Activated T-helper 1 cell treated with Interleukin-2 at 50 U/mL for 16 hours (primary cell): Measurements from ENCODE around the gene RNF186.
"Not testable (repeated sequence)": the region's sequence is repeated elsewhere in the genome, so short reads cannot be mapped to it uniquely, and the experiment has no call there.

Source experiments
- DNase-seq: peaks from one replicate; pipeline ENCODE4 v3.0.0-alpha.2; 2020; ENCODE audit warnings: low read depth

The RNF186 gene, protein sequence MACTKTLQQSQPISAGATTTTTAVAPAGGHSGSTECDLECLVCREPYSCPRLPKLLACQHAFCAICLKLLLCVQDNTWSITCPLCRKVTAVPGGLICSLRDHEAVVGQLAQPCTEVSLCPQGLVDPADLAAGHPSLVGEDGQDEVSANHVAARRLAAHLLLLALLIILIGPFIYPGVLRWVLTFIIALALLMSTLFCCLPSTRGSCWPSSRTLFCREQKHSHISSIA

GRCh38 chr1:19814681-19815503, at the start of gene RNF186:
Gene RNF186 (minus strand): TSS chr1:19815283. CDS start chr1:19815101, 182 bp downstream.
- no peak for DNase-seq

GRCh38 chr1:19864570-19865160, 49.6 kb upstream of the RNF186 start:
- DNase-seq: no peak

- no peak for DNase-seq
These were observed 47.9 kb upstream of the RNF186 start for GRCh38 chr1:19862944-19863343.

DNA sequence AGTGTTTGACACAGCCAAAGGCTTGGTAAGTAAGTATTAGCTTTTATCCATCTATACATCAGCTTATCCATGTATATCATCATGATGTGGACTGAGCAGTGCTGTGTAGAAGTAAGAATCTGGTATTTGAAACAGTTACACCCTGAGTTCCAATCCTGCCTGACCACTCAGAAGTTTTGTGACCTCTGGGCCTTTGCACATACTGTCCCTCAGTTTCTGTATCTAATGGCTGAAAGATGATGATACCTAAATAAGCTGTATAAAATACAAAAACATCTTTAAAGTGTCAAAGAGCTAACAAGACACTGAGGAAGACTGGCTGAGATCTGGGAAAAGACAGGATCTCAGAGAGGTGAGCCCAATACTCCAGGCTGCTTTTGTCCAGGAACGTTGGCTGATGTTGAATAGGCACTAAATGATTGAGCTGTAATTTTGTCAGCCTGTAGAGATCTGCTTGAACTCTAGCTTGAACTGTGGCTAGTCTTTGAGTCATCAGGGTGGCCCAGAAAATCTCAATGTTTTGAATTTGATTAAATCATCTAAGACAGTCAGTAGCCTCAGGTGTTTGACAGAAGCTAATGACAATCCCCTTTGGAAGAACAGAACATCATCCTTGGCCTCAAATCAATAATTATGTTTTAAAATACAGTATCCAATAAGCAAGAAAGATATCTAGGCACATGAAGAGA, 46.9 kb upstream of the RNF186 start:
- DNase-seq: no peak

- DNase-seq: no peak
These were observed 46.0 kb upstream of the RNF186 start for GRCh38 chr1:19861034-19861433.

DNA sequence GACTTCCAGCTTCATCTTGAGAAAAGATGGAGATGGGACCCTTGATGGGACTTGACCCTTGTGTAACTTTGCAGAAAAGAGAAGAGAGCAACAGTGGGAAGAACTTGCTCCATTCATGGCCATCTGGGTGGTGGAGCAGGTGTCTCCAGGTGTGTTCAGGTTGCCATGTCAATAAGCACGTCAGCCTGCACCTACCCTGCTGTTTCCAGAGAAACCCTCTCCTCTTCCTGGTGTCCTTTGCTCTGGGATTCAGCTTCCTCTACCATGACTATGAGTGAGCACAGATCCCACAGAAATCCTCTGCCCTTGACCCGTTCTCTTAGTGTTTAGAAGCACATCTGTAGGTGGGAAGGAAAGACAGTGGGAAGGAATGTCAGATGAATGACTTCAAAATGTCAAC, 45.3 kb upstream of the RNF186 start:
- no peak for DNase-seq

DNA sequence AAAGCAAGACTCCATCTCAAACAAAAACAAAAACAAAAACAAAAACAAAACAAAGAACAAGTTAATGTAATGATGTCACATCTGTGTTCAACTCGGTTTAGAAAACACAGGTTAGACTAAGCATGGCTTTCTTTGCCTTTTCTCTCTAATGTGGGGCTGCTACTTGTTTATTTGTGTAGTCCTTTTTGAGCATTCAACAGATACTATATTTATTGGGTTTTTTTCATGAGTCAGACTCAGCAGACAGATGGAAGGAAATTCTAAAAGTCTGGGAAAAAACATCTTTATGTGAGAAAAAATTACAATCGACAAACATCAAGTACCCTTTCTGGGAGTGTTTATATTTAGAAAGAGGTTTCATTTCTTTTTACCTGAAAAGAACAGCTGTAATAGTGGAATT, 44.8 kb upstream of the RNF186 start:
- no peak for DNase-seq

DNA sequence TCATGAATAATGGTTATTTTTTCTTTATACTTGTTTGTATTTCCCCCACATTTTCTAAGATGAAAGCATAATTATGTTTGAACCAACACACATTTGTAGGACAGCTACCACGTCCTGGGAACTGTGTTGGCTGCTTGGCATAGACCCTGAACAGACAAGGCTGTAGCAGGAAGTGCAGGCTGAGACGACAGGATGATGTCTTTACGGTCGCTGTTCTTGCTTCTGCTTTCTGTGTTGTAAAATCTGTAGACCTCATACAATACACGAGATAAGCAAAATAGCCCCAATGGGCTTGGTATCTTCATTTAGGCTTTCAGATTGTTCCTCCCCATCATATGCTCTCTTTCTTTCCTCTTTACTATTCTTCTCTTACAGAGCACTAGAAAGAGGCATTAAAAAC, 43.8 kb upstream of the RNF186 start:
- no peak for DNase-seq

GRCh38 chr1:19854866-19855265, 39.8 kb upstream of the RNF186 start:
- DNase-seq: no peak

DNA sequence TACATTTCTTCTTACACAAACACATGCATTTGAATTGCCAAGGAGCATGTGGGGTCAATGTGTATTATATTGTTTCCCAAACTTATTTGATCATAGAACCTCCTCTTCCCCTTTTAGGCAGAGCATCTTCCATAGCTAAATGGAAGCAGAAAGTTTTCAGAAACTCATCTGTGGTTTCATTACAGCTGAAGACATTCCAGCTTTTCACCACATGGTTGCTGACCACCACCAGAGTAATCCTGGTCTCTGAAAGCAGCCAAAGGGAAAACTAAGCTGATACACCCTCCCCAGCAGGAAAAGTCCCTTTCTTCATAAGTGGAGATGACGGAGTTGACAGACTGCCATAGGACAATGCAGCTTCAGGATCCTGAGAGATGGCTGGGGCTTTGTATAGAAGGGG, 37.0 kb upstream of the RNF186 start:
- DNase-seq: no peak

GRCh38 chr1:19850214-19850613, 35.1 kb upstream of the RNF186 start:
- no peak for DNase-seq

DNA sequence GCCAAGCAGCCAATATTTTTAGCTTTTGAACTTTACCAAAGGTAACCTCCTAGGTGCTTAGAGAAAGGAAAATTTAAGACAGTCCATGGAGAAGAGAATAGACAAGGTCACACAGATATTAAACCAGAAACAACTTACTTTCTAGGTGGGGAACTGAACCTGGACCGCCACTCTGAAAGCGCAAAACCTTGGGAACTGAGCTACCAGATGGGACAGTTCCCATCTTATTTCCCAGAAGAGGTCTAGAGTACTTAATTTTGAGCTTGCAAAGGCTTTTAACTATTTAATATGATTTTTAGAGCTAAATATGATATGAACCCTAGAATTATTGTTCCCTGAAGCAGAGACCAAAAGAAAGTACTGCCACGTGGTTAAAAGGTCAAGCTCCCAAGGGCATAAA, 34.2 kb upstream of the RNF186 start:
- not testable (repeated sequence) for DNase-seq

DNA sequence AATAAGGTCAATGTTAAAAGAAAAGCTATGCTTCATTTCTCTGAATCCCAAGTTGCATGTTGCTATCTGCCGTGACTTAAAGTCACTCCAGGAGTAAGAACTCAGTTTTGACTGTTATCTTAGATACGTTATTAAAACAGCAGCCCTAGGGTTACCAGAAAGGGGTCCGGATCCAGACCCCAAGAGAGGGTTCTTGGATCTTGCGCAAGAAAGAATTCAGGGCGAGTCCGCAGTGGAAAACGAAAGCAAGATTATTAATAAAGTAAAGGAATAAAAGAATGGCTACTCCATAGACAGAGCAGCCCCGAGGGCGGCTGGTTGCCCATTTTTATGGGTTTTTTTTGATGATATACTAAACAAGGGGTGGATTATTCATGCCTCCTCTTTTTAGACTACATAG, 32.3 kb upstream of the RNF186 start:
- DNase-seq: not testable (repeated sequence)

DNA sequence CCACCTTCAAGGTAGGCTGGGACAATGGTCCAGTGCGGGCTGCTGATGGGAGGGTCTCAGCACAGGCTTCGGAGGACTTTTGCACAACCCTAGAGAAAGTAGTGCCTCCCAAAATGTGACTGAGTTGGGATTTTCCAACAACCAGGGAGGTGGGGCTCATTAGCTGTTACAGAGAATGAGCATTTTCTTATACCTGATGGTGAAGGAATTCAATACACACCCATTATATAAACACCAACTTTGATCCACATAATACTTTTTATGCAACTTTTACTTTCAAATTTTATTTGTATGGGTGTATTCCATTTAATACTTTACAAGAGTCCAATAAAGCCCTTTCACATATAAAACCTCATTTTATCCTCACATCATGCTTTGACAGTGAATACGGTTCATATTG, 31.3 kb upstream of the RNF186 start:
- no peak for DNase-seq

DNA sequence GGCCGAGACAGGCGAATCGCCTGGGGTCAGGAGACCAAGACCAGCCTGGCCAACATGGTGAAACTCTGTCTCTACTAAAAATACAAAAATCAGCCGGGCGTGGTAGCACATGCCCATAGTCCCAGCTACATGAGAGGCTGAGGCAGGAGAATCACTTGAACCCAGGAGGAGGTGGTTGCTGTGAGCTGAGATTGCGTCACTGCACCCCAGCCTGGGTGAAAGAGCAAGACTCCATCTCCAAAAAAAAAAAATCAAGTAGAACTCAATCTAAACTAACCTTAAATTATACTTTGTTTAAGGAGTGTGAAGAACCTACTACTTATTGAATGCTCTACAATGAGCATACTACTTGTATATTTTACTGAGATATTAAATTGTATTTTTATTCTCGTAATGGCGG, 30.5 kb upstream of the RNF186 start:
- no peak for DNase-seq

DNA sequence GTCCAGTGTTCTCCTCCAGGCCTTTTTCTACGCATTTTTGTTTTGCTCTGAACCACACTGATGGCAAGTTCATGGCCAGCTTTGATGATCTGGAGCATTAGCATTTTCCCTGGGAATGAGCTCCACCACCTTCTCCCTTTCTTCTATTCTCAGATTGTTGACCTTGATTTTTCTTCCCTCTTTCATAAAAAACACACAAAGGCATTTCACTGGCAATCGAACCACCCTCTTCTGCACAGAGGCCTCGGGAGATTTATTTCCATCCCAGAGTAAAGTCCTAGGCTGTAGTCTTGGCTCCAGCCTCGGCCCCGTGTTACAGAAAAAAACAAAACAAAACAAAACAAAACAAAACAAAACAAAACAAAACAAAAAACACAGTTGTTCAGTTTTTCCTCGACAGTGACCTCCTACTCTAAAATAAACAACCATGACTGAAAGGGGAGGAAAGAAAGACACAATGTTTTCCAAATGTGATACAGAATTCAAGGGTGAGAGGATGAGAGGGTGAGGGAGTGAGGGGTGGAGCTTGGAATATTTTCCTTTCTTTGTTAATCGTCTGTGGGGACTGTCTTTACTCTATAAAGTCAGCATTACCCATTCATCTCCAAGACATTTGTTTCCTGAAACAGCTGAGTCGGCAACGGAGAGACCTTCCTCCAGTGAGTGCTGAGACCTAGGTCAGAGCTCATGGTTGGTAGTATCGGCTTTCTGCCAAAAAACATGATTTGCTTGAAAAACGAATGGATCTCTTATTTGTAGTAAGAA, 29.8 kb upstream of the RNF186 start:
- DNase-seq: no peak

GRCh38 chr1:19840228-19840627, 25.1 kb upstream of the RNF186 start:
- no peak for DNase-seq

DNA sequence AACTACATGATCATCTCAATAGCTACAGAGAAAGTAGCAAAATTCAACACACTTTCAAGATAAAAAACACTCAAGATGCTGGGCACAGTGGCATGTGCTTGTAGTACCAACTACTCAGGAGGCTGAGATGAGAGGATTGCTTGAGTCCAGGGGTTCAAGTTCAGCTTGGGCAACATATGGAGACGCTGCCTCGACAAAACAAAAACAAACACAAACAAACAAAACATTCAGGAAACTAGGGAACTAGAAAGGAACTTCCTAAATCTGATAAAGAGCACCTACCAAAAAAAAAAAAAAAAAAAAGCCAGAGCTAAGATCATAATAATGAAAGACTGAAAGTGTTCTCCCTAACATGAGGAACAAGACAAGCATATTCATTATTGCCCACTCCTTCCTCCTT, 22.8 kb upstream of the RNF186 start:
- DNase-seq: no peak

GRCh38 chr1:19835578-19835977, 20.5 kb upstream of the RNF186 start:
- DNase-seq: no peak

DNA sequence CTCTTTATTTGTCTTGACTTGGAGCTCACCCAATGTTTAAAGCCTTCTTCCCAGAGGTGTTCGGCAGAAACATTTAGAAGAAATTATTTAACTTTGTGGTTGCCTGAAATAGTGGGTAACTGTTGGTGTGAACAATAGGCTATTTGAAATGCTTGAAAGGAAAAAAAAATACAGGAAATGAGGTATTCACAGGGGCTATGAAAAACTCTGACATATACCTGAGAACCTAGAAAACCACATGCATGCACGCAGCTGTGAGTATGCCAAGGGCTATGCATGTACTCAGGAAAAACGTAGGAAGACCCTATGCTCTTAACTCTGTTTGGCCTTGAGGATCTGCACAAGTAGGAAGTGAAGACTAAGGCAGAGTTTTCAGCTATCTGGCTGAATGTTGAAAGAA, 16.4 kb upstream of the RNF186 start:
- DNase-seq: no peak

DNA sequence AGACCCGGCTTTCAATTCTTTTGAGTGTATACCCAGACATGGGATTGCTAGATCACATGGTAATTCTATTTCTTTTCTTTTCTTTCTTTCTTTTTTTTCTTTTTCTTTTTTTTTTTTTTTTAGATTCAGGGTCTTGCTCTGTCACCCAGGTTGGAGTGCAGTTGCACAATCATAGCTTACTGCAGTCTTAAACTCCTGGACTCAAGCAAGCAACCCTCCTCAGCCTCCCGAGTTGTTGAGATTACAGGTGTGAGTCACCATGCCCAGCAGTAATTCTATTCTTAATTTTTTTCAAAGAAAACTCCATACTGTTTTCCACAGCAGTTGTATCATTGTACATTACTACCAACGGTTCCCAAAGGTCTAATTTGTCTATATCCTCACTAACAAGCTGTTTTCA, 13.5 kb upstream of the RNF186 start:
- DNase-seq: no peak

GRCh38 chr1:19825298-19825697, 10.2 kb upstream of the RNF186 start:
- no peak for DNase-seq
